Colonic mucosa (tissue), 4 donors: ENCODE data around the gene PLCL1. TPM values are rescaled to one million over a fixed set of nuclear protein-coding genes. Genes with fewer than 3 reads are reported as not detected.

Source experiments
- DNase-seq: peaks from one replicate; pipeline ENCODE4 v3.0.0-alpha.2; 2020
- H3K27ac ChIP-seq: fragments of 200-600 bp; one replicate; pipeline ENCODE4 v1.8.0; 2021
- H3K27me3 ChIP-seq: fragments of 200-600 bp; one replicate; pipeline ENCODE4 v1.8.0; 2021
- H3K36me3 ChIP-seq: fragments of 200-600 bp; one replicate; pipeline ENCODE4 v1.8.0; 2021
- H3K4me1 ChIP-seq: fragments of 200-600 bp; one replicate; pipeline ENCODE4 v1.8.0; 2021; ENCODE audit warnings: mild to moderate bottlenecking
- H3K4me3 ChIP-seq: fragments of 200-600 bp; one replicate; pipeline ENCODE4 v1.8.0; 2021
- H3K9ac ChIP-seq, 2 donors: one replicate each; pipeline ENCODE4 v1.7.0; 2013; ENCODE audit warnings: control low read depth in 2 of 2, low read depth in 2 of 2, low read length in 2 of 2
- H3K9me3 ChIP-seq: fragments of 200-600 bp; one replicate; pipeline ENCODE4 v1.8.0; 2021
- intact Hi-C: fragments of 100-400 bp; cut with DNase I; formaldehyde crosslinking; loops from one replicate; pipeline ENCODE4 v1.14.1; 2022
- total RNA-seq, 2 donors: library from RNA; stranded (reverse); fragmentation: NEBNext Ultra II Directional in 1 of 2; extraction: Animal tissue kit (Norgen Biotek cat#: 25700) in 1 of 2; gene quantifications; one replicate each; pipeline ENCODE4 v1.2.1, GENCODE V29; 2021
- TF ChIP-seq, protein P1 (sequence below): fragments of 200-600 bp; IDR thresholded peaks from one replicate; pipeline ENCODE4 v1.8.0; 2022; ENCODE audit warnings: antibody characterized with exemption, mild to moderate bottlenecking
- donor health status: healthy.
- donor health status: DM: no; HTN: no; CAD: no.
- donor health status: DM: no; HTN: no; CAD: no.

PLCL1 gene
- total RNA-seq, 2 donors from 2014 or later: 0.30 to 1.3 TPM

DNA sequence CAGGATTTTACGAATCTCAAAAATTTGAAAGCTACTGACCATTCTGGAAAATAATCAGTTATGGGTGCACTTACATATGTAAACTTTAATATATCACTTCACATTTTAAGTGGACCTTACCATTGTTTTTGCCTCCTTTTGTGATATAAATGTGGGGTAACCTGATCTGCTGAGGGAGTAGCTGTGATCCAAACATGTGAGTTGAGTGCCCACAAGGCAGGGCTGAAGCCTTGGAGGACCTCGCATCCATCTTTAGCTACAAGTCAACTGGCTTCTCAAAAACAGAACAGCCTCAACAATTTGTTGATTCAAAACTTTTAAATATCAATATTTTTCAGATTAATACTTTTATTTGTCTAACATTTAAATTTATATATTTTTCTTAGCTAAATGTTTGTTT lies 178.2 kb downstream of the PLCL1 start:
- Histone ChIP-seq H3K36me3 (no peaks in the 10 kb centered on the region), H3K4me3 (no peak overlapping the region), H3K4me1 (no peaks in the 10 kb centered on the region), H3K27ac (no peak overlapping the region), H3K9me3 (no peaks in the 10 kb centered on the region), H3K27me3 (no peaks in the 10 kb centered on the region), H3K9ac (no peak overlapping the region)
- intact Hi-C loops: no loop called here
- DNase-seq: no peak
- TF ChIP-seq, protein P1, sequence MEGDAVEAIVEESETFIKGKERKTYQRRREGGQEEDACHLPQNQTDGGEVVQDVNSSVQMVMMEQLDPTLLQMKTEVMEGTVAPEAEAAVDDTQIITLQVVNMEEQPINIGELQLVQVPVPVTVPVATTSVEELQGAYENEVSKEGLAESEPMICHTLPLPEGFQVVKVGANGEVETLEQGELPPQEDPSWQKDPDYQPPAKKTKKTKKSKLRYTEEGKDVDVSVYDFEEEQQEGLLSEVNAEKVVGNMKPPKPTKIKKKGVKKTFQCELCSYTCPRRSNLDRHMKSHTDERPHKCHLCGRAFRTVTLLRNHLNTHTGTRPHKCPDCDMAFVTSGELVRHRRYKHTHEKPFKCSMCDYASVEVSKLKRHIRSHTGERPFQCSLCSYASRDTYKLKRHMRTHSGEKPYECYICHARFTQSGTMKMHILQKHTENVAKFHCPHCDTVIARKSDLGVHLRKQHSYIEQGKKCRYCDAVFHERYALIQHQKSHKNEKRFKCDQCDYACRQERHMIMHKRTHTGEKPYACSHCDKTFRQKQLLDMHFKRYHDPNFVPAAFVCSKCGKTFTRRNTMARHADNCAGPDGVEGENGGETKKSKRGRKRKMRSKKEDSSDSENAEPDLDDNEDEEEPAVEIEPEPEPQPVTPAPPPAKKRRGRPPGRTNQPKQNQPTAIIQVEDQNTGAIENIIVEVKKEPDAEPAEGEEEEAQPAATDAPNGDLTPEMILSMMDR: no peak

DNA sequence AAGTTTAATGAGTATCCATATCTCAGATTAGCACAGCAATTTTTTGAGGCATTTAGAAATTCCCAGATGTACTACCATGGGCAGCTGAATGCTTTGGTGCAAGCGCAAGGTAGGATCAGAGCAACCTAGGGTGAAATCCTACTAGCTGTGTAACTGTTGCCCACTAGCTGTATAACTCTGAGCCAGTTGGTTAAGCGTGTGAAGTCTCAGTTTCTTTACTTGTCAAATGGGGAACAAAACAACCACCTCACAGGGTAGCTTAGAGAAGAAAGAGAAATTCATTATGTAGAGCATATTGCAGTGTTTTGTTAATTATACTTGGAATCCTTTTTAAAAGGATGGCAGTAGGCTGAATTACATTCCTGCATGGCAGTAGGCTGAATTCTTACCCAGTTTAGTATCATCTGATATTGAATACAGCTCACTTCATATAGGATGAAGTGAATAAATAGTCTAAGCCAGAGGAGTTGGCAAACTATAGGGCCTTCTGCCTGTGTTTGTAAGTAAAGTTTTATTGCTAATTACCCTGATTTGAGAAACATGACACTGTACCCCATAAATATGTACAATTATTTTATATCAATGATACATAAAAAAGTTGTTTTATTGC lies 180.7 kb downstream of the PLCL1 start:
- H3K27me3 ChIP-seq: no peaks in the 10 kb centered on the region
- TF ChIP-seq, protein P1: no peak
- no peak overlapping the region for H3K27ac ChIP-seq
- intact Hi-C loops: no loop called here
- no peak overlapping the region for H3K9ac ChIP-seq
- no peaks in the 10 kb centered on the region for H3K9me3 ChIP-seq
- no peak for DNase-seq
- no peaks in the 10 kb centered on the region for H3K36me3 ChIP-seq
- no peak overlapping the region for H3K4me3 ChIP-seq
- no peaks in the 10 kb centered on the region for H3K4me1 ChIP-seq

DNA sequence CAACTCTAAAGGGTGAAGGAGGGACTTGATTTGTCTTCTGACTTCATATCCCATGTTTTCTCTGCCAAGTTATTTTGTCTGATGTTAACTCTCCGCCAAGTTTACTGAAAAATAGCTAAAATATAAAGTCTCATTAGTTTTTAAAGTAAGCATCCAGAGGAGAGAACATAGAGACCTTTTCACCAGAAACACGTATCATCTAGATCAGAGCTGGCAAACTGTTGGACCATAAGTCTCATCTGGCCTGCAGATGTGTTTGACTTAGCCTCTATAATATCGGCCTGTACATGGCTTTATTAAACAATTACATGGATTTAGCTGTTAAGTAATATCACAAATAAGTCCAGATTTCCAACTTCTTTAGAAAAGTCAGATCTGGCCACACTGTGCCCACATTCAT lies 182.6 kb downstream of the PLCL1 start:
- no peak overlapping the region for H3K9ac ChIP-seq
- no peak overlapping the region for H3K4me3 ChIP-seq
- H3K9me3 ChIP-seq: no peaks in the 10 kb centered on the region
- H3K4me1 ChIP-seq: no peaks in the 10 kb centered on the region
- no peaks in the 10 kb centered on the region for H3K27me3 ChIP-seq
- no peaks in the 10 kb centered on the region for H3K36me3 ChIP-seq
- no peak for DNase-seq
- intact Hi-C loops: no loop called here
- TF ChIP-seq, protein P1: no peak
- no peak overlapping the region for H3K27ac ChIP-seq

DNA sequence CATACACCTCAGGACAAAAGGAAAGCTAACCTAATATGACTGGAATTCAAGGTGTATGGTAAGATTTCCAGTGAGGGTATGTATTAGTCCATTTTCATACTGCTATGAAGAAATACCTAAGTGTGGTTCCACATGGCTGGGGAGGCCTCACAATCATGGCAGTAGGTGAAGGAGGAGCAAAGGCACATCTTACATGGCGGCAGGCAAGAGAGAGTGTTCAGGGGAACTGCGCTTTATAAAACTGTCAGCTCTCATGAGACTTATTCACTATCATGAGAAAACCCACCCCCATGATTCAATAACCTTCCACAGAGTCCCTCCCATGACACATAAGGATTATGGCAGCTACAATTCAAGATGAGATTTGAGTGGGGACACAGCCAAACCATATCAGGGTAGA lies 186.0 kb downstream of the PLCL1 start:
- intact Hi-C loops: no loop called here
- DNase-seq: no peak

DNA sequence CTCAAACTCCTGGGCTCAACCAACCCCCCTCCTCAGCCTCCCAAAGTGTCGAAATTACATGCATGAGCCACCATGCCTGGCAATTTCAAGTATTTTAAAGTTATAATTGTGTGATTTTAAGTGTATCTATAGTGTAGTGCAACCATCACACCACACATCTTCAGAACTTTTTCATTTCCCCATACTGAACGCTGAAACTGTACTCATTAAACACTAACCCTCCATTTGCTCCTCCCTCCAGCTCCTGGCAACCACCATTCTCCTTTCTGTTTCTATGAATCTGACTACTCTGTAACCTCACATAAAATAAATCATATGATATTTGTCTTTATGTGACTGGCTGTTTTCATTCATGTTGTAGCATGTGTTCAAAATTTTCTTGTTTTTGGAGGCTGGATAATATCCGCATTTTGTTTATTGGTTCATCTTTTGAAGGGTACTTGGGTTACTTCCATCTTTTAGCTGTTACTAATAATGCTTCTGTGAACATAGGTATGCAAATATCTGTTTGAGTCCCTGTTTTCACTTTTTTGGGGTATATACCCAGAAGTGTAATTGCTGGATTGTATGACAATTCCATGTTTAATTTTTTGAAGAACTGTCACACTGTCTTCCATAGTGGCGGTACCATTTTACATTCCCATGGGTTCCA lies 188.2 kb downstream of the PLCL1 start:
- no peaks in the 10 kb centered on the region for H3K27me3 ChIP-seq

More for the DNA sequence above, 186.0 kb downstream of the PLCL1 start:
- H3K9ac ChIP-seq: no peak overlapping the region
- TF ChIP-seq, protein P1: no peak
- no peak overlapping the region for H3K27ac ChIP-seq
- H3K36me3 ChIP-seq: no peaks in the 10 kb centered on the region
- no peak overlapping the region for H3K4me3 ChIP-seq
- no peaks in the 10 kb centered on the region for H3K9me3 ChIP-seq
- no peaks in the 10 kb centered on the region for H3K4me1 ChIP-seq
- H3K27me3 ChIP-seq: no peaks in the 10 kb centered on the region

More for the DNA sequence above, 188.2 kb downstream of the PLCL1 start:
- Histone ChIP-seq H3K4me3 (no peak overlapping the region), H3K9me3 (no peaks in the 10 kb centered on the region), H3K4me1 (no peaks in the 10 kb centered on the region), H3K9ac (no peak overlapping the region), H3K27ac (no peak overlapping the region), H3K36me3 (no peaks in the 10 kb centered on the region)
- no peak for DNase-seq
- intact Hi-C loops: no loop called here
- TF ChIP-seq, protein P1: no peak
